ENCODE results near the gene WDR45. TPM values are rescaled to one million over a fixed set of nuclear protein-coding genes. Genes with fewer than 3 reads are reported as not detected.

The WDR45 gene
- total RNA-seq, 6 donors from 2014 or later = 55.9 to 165 (median 74.2) TPM

DNA sequence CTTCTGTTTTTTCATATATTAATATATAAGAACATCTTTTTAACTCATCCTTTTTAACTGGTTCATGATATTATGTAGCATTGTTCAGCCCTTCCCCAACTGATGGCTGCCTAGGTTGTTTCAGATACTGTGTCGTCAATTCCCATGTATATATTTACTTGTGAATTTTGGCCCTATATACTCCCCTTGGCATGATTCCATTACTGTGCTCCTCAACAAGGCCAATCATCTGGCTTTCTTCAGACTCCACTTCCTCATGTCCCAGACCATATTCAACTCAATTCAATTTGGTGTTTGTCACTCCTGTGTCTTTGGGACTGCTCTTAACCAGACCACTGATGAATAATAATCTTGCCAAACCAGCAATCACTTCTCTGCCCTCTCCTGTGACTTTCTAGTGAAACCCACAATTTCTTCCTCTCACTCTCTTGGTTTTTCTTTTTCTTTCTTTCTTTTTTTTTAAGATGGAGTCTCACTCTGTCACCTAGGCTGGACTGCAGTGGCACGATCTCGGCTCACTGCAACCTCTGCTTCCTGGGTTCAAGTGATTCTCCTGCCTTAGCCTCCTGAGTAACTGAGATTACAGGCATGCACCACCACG is 2.7 kb upstream of the WDR45 start:
- TF ChIP-seq POLR2A (IDR thresholded peaks at IDR 0.05) = no peak
- no peak for TF ChIP-seq POLR2AphosphoS5 (IDR thresholded peaks at IDR 0.05)
- no peak for TF ChIP-seq EP300 (IDR thresholded peaks at IDR 0.05)
- TF ChIP-seq, protein P1, sequence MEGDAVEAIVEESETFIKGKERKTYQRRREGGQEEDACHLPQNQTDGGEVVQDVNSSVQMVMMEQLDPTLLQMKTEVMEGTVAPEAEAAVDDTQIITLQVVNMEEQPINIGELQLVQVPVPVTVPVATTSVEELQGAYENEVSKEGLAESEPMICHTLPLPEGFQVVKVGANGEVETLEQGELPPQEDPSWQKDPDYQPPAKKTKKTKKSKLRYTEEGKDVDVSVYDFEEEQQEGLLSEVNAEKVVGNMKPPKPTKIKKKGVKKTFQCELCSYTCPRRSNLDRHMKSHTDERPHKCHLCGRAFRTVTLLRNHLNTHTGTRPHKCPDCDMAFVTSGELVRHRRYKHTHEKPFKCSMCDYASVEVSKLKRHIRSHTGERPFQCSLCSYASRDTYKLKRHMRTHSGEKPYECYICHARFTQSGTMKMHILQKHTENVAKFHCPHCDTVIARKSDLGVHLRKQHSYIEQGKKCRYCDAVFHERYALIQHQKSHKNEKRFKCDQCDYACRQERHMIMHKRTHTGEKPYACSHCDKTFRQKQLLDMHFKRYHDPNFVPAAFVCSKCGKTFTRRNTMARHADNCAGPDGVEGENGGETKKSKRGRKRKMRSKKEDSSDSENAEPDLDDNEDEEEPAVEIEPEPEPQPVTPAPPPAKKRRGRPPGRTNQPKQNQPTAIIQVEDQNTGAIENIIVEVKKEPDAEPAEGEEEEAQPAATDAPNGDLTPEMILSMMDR (IDR thresholded peaks at IDR 0.05) = no peak
- Histone ChIP-seq H3K27me3 (no peaks in the 10 kb centered on the region), H3K4me1 (peaks cover 4 to 10% (median 5%) of the 10 kb centered on the region in 4 donors), H3K27ac (no peak overlapping the region), H3K4me3 (no peak overlapping the region), H3K9me3 (no peaks in the 10 kb centered on the region), H3K36me3 (peaks cover 0 to 6% (median 3%) of the 10 kb centered on the region in 4 donors)
- no peak for DNase-seq
- 70 to 73% methylated on average over 4 of the region's 4 CpGs for WGBS, 2 donors
- no peak for ATAC-seq (ENCODE audit: low FRiP score in 2 of 2)

DNA sequence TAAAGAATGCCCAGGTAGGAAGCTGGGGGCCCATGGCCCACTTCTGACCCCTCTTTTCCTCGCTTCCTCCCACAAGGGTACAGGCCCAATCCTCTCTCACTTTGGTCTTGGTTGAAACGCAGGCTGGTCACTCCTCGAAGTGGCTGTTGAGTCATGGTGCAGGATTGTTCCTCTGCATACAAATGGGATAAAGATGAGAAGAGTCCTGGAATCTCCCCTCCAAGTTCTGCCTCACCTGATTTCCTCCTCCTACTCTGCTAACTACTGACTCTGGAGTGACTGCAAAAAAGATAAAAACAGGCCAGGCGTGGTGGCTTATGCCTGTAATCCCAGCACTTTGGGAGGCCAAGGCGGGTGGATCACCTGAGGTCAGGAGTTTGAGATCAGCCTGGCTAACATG is 1.7 kb downstream of the WDR45 start:
- H3K4me1 ChIP-seq = peaks cover 5 to 19% (median 13%) of the 10 kb centered on the region in 4 donors
- H3K27ac ChIP-seq = no peak overlapping the region
- H3K36me3 ChIP-seq = peaks cover 0 to 22% (median 8%) of the 10 kb centered on the region in 4 donors
- H3K27me3 ChIP-seq = no peaks in the 10 kb centered on the region
- WGBS, 2 donors = 71 to 92% methylated on average over 5 of the region's 5 CpGs
- no peak overlapping the region for H3K4me3 ChIP-seq
- ATAC-seq (ENCODE audit: low FRiP score in 2 of 2) = no peak
- no peak for DNase-seq
- no peaks in the 10 kb centered on the region for H3K9me3 ChIP-seq
- TF ChIP-seq POLR2AphosphoS5 (IDR thresholded peaks at IDR 0.05) = no peak
- no peak for TF ChIP-seq EP300 (IDR thresholded peaks at IDR 0.05)
- TF ChIP-seq, protein P1 (IDR thresholded peaks at IDR 0.05) = no peak
- TF ChIP-seq POLR2A (IDR thresholded peaks at IDR 0.05) = no peak

- peaks cover 0 to 22% (median 8%) of the 10 kb centered on the region in 4 donors for H3K36me3 ChIP-seq
- no peak for TF ChIP-seq POLR2A (IDR thresholded peaks at IDR 0.05)
- TF ChIP-seq POLR2AphosphoS5 (IDR thresholded peaks at IDR 0.05) = no peak
- TF ChIP-seq, protein P1 (IDR thresholded peaks at IDR 0.05) = no peak
- TF ChIP-seq EP300 (IDR thresholded peaks at IDR 0.05) = no peak
- H3K4me1 ChIP-seq = peaks cover 5 to 24% (median 18%) of the 10 kb centered on the region in 4 donors
- H3K9me3 ChIP-seq = no peaks in the 10 kb centered on the region
- DNase-seq (no peak), ATAC-seq (ENCODE audit: low FRiP score in 2 of 2) (no peak)
- no peaks in the 10 kb centered on the region for H3K27me3 ChIP-seq
- H3K4me3 ChIP-seq = no peak overlapping the region
- 90% methylated on average over 13 of the region's 13 CpGs; no CpG with 5 or more reads in 1 of the 2 donors for WGBS, 2 donors
- no peak overlapping the region for H3K27ac ChIP-seq
Observed at GRCh38 chrX:49075347-49075746, 4.3 kb downstream of the WDR45 start.

DNA sequence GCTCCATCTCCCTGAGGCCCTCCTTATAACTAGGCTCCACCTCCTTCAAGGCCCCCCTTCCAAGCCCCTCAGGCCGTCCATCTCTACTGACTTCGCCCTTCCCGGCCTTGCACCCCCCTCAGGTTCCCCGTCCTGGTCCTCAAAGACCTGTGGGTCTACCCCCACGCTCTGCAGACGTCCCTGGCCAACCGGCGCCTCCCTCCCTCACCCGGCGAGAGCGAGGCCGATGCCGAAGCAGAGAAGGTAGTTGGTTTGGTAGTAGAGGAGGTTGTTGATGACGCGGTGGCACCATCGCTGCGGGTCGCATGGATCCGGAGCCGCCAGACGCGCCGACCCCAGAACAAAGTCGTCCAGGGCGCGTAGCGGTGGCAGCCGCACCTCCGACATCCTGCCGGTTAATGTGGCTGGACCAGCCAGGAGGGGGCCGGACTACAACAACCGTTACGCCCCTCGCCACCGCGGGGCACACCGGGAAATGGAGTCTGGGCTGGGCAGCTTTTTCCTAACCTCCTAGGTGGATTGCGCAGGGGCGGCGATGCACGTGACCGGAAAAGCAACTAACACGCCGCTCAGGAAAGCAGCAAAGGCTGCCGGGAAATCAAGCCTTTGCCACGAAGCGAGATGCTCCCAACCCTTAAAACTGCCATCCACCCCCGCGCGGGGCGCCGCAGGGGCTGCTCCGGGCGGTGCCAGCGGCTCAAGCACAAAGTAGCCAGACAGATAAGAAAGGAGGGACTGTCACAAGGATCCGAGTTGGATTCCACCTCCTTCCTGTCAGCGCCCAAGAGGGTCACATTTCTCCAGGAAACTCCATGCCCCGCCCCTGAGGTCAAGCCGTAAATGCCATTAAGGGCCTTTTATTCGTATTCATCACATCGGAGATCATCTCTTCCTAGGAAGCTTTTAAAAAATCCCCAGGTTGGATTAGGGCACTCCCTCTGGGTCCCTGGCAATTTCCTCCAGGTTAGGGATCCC is 5.8 kb downstream of the WDR45 start, which contains the start of gene PRAF2:
Gene PRAF2, minus strand, starts transcription at position 402 of the 975 bp plus-strand sequence. Its CDS starts 15 bp downstream, at position 387.
- WGBS, 2 donors = 0 to 40% methylated on average over 6 to 60 of the region's 61 CpGs
- no peaks in the 10 kb centered on the region for H3K27me3 ChIP-seq
- peak within 1 kb of the TSS; percentile 63 to 75 (median 68) for H3K27ac ChIP-seq
- ATAC-seq (ENCODE audit: low FRiP score in 2 of 2) (peak; percentile 91 to 95), DNase-seq (peak; percentile 94 to 95)
- no peaks in the 10 kb centered on the region for H3K9me3 ChIP-seq
- TF ChIP-seq EP300 (IDR thresholded peaks at IDR 0.05) (peak in 1 of 4 donors; percentile 32), POLR2A (IDR thresholded peaks at IDR 0.05) (peak in 2 of 4 donors; percentile 43 to 63), POLR2AphosphoS5 (IDR thresholded peaks at IDR 0.05) (peak; percentile 62 to 74)
- TF ChIP-seq, protein P1 (IDR thresholded peaks at IDR 0.05) = peak in 3 of 6 experiments; percentile 29 to 31 (median 29)
- H3K4me1 ChIP-seq = peaks cover 4 to 23% (median 17%) of the 10 kb centered on the region in 4 donors
- H3K36me3 ChIP-seq = peaks cover 0 to 22% (median 8%) of the 10 kb centered on the region in 4 donors
- peak within 1 kb of the TSS; percentile 45 to 68 (median 52) for H3K4me3 ChIP-seq
